GM21423 (cell line): ENCODE results near the gene IFITM5.
A peak's percentile ranks its signal among the peaks of the same experiment; 100 is the strongest.

Experiments used
- ATAC-seq: cut with Tn5 transposase; IDR thresholded peaks from one replicate; pipeline ENCODE4 v1.9.1; 2021; ENCODE audit warnings: mild to moderate bottlenecking, moderate library complexity; ENCODE audit not compliant: unreplicated experiment

Gene IFITM5

DNA sequence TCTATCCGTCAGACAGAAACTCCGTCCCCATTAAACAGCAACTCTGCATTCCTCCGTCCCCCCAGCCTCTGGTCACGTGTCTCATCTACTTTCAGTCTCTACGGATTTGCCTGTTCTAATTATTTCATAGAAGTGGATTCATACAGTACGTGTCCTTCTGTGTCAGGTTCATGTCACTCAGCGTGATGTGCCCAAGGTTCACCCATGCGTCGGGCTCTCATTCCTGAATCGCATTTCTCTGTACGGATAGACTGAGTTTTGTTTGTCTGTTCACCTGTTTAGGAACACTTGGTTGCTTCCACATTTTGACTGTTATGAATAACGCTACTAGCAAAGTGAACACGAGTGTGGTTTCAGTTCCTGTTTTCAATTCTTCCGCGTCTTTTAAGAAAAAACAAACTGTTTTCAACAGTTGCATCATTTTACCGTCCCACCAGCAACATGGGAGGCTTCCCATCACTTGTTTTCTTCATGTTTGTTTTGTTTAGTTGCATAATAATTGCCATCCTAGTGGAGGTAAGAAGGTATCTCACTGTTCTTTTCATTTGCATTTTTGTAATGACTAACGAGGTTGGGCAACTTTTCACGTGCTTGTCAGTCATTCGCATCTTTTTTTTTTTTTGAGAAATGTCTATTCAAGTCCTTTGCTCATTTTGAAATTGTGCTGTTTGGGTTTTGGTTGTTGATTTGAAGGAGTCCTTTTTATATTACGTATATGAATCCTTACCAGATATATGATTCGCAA lies 30.0 kb downstream of the IFITM5 start:
- ATAC-seq: peak; percentile 58

DNA sequence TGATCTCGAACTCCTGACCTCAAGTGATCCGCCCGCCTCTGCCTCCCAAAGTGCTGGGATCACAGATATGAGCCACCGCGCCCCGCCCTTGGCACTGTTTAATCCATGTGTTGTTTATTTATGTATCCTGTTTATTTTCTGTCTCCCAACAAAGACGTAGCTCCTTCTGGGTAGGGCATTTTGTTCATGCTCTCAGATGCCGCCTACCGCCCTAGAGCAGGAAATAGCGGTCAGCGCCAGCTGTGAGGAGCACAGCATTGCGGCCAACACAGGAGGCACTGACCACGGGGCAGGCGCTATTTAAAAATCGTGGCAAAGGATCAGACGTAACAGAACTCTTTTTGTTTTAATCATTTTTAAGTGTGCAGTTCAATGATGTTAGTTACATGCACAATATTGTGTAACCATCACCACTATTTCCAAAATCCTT lies 30.6 kb downstream of the IFITM5 start:
- ATAC-seq: peak; percentile 49

DNA sequence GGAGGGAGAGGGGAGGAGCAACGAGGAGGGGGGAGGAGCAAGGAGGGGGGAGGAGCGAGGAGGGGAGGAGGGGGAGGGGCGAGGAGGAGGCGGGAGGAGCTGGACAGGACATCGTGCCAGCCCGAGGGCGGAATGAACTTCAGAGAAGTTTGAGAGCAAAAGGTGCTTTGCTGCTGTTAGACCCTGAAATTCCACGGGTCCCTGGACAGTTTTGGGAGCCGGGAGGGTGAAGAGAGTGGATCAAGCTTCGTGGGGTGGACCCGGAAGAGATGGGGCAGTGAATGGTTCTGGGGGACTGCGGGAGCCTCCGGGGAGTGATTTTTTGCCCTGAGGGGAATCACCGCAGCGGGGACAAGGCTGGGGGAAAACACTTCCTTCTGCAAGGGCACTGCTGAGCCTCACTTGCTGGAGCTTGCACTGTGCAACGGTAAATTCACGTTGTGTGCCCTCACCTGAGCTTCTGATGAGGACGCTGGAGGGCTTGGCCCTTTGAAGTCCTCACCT lies 31.8 kb downstream of the IFITM5 start:
- no peak for ATAC-seq

DNA sequence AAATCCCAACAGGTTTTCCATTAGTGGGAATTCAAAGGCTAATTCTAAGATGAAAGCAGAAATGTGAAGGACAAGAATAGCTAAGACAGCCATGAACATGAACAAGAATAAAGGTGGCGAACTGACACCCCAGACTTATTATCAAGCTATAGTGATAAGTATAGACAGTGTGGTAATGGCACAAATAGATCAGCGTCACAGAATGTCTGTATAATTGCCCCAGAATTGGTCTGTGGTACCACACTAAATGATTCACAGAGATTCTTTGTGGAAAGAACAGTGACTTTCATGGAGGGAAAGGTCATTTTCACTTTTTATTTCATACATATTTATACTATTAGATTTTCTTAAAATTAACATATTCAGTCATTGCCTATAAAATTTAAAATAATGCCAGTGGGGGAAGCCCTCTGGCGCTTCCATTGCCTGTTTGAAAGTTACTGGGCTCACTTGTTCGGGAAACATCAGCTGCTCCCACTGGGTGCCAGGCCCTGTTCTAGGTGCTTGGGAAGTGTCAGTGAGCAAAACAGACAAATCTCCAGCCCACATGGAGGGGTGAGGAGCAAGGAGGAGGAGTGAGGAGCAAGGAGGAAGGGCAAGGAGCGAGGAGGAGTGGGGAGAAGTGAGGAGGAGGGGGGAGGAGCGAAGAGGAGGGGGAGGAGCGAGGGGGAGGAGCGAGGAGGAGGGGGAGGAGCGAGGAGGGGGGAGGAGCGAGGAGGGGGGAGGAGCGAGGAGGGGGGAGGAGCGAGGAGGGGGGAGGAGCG lies 32.5 kb downstream of the IFITM5 start:
- ATAC-seq: no peak

DNA sequence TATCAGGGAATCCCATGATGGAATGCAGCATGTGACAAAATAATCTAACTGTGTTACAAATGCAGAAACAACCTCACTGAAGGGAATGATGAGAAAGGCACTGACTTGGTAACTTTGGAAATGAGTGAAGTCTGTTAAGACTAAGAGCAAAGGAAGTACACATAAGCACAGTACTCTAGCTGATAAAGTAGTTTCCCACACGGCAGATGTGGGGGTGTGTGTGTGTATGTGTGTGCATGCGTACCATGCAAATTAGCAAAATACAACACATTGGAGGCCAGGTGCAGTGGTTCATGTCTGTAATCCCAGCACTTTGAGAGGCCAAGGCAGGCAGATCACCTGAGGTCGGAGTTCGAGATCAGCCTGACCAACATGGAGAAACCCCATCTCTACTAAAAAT lies 37.7 kb downstream of the IFITM5 start:
- ATAC-seq: no peak

DNA sequence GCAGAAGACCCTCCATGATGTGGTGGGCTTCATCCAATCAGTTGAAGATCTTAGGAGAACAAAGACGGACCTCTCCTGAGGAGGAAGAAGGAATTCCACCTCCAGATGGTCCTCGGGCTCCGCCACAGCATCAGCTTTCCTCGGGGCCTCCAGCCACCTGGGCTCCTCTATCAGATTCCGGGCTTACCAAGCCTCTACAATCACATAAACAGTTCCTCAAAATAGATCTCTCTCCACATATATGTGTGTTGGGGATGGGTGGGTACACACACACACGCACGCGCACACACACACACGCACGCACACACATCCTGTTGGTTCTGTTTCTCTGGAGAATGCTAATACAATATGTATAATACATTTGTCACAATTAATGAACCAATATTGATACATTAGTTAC lies 39.9 kb downstream of the IFITM5 start:
- ATAC-seq: no peak

DNA sequence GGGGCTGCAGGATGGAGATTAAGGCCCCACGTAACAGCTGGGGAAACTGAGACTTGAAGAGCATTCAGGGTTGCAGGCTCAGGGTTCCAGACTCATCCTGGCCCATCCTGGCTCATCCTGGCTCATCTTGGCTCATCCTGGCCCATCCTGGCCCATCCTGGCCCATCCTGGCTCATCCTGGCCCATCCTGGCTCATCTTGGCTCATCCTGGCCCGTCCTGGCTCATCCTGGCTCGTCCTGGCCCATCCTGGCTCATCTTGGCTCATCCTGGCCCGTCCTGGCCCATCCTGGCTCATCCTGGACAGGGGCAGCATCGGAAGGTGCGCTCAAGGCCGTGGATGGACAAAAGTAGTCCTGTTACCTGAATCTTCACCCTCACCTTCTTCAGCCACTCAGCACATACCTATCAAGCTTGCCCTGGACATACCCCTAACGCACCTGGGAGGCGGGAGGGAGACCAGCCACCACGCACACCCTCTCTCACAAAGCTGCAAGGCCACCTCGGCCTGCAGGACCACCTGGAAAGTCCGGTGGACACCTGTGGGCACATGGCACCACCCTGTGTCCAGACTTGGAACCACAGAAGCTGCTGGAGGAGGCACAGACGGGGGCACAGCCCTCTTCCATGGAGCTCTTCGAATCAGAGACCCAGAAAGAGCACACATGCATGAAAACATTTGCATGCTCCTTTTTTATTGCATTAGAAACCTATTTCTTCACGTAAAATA lies 41.4 kb downstream of the IFITM5 start:
- no peak for ATAC-seq

DNA sequence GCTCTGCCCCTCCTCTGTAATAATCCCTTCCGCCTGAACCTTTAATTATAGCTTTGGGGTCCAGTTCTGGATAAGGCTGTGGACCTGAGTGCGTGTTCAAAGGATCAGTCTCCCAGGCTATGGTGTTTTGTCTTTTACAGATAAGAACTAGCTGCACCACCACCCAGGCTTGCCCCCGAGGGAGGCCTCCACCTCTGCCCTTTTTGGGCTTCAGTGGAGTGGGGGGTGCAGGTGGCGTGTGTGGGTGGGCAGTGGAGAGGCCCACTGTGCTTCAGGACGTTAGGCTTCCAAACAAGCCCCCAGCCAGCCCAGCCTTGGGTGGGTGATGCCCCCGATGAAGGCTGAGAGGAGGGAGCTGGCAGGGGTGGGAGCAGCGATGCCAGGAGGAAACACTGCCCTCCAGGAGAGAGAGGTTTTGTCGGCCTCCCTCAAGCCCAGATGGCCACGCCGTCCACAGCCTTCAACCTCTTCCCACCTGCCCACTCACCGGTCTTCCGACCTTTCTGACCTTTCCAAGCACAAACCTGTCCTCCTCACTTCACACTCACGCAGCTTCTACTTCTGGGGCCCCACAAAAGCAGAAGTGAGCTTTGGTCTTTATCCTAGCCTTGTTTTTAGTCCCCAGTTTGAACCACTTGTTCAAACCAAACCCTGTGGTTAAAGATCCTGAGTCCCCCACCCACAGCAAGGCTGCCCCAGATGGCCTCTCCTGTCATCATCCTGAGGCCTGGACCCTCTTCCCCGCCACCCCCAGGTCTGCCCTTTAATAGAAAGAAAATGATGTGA lies 42.2 kb downstream of the IFITM5 start:
- no peak for ATAC-seq

DNA sequence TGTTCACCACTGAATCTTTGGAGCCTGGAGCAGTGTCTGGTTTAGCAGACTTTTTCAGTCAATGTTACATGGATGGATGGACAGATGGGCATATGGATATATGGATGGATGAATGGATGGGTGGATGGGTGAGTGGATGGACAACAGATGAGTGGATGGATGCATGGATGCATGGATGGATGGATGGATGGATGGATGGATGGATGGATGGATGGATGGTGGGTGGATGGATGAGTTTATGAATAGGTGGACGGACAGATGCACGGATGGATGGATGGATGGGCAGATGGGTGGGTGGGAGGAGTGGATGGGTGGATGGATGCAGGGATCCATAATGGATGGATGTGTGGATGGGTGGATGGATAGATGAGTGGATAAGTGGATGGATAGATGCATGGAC lies 43.5 kb downstream of the IFITM5 start:
- ATAC-seq: no peak

DNA sequence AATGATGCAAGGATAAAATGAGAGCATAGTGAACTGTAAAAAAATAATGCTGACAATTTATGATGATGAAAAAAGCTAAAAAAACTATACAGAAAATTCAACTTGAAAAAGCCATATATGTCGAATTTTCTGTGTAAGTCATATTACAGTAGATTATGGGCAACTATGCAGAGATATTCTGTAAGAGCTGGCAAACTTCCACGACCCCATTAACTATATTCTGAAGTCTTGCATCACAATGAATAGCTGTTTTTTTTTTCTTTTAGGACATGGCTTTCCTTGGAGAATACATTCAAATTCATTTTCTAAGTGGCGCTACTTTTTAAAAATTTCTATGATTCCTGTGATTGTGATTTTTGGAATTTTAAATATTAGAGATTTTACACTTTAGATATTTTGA lies 44.1 kb downstream of the IFITM5 start:
- no peak for ATAC-seq

DNA sequence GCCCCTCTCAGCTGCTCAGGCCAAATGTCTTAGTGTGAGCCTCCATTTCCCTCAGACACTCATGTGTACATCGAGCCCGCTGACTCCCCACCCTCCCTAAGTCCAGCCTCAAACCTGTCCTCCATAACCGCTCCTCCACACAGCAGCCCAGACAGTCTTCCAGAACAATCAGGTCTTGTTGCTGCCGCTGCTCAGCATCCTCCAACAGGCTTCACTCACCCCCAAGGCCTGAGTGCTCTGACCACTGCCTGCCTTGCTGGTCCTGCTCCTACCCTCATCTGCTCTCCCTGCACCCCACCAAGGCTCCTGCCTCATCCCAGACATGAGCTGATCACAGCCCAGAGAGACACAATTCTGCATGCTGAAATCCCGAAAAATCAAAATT lies 45.4 kb downstream of the IFITM5 start:
- no peak for ATAC-seq

DNA sequence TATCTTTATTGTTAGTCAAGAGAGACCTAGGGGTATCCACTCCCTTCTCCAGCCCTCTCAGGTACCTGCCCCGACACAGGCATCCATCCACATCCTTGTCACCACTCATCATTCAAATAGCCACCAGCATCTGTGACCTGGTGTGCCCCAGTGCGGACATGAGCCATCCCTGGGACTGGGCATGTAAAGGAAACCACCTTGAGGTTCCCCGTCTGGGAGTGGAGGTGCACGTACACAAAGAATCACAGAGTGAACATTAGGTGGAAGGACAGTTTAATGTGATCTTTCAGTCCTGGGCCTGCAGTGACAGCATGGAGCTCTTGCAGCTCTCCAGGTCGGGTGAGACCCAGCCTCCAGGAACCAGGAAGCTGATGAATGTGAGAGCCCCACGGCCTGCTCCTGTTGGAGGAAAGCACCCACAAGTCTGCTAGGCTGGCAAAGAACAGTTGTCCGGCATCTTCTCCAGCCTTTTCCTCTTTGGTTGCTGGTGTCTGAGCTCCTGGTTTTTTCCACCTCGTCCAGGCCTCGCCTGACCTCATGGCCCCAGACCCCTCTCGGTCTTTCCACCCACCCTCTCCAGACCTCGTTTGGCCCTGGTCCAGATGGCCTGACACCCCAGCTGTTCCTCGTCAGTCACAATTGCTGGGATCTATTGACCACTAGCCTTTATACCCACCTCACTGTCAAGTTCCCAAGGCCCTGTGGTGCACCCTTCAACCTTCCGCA lies 46.0 kb downstream of the IFITM5 start:
- ATAC-seq: no peak

DNA sequence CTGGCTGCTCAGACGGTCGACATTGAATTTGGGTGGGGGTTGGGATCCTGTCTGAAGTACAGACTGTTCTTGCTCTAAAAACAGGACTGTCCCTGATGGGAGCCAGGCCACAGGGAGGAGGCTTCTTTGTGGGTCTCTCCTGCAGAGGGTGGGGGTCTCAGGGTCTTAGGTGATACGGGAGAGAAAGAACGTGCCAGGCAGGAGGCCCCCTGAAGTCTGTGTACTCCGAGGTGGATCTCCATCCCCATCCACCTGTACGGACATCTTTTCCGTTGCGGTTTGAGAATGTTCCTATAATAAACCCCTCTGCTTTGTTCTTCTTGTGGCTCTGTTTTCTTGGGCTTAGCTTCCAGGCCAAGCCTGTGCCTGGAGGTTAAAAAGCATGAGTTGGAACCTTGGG lies 46.7 kb downstream of the IFITM5 start:
- no peak for ATAC-seq

DNA sequence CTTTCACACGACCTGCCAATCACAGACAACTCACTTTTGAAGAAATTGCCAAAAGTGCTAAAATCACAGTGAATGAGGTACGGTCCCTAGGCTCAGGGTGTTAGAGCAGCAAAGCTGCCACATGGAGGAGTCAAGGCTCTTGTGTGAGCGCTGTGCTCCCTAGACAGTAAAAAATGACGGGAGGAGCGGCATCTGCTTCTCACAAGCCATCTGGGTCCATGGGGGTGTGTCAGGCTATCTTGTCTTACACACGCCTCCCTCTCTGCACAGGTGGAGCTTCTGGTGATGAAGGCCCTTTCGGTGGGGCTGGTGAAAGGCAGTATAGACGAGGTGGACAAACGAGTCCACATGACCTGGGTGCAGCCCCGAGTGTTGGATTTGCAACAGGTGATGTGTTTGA lies 47.8 kb downstream of the IFITM5 start:
- no peak for ATAC-seq

DNA sequence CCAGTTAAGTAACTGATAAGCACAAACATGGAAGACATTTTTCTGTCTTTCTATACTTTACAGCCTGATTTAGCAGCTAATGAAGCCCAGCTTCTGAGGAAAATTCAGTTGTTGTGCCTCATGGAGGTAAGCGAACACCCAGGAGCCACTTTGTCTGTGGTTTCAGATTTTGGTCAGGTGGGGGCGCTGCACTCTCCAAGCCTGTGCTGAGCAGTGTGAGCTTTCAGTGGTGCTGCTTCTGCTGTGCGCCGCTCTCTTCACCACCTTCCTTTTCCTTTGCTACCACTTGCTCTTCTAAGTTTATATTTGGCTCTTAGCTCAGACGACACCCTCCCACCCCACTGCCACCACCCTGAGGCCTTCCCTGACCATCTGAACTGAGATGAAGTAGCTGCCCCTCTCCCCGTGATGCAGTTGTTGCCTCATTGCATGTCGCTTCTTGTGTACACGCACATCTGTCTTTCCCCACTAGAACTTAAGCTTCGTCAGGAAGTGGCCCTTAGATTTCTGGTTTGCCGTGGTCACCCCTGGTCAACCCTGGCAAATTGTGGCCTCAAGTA lies 48.5 kb downstream of the IFITM5 start:
- no peak for ATAC-seq

DNA sequence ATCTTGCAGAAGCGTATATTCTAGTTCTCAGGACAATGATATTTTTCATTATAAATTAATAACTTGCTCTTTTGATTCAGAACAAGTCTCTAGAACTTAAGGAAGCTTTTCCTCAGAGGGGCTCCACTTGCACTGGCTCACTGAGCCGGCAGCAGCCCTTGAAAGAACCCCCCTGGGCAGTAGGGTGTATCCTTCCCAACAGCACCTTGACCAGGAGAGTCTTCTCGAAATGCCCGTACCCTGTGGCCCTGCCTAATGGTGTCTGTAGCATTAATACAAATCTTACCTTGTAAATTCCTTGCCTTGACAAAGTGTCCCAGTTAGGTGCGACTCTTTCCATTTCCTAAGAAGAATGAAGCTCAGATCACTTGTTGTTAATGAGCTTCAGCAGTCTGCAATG lies 49.1 kb downstream of the IFITM5 start:
- no peak for ATAC-seq

DNA sequence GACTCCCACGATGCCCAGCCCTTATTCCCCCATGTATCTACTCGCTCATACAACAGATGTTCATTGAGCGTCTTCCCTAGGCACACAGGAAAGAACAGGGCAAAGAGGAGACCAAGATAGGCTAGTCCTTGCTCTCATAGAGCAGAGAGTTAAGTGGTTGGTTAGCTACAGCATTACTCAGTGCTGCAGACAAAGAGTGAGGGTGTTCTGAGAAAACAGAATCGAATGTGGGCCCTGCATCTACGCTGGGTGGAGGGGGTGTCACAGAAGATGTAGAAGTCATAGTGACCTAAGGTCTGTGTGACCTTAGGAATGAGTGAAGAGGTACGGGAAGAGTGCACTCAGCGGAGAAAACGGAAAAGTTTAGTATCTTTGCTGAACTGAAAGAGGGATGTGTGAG lies 50.3 kb downstream of the IFITM5 start:
- ATAC-seq: no peak
